Suppressor macrophage treated with lipopolysaccharide for 4 hours (primary cell): ENCODE data around the gene TCEA3.
"Not testable (repeated sequence)": the region's sequence is repeated elsewhere in the genome, so short reads cannot be mapped to it uniquely, and the experiment has no call there.

ENCODE experiments used
- DNase-seq: peaks from one replicate; pipeline ENCODE4 v3.0.0-alpha.2; 2020

The TCEA3 gene

GRCh38 chr1:23387494-23387893 is 37.1 kb downstream of the TCEA3 start:
- DNase-seq: no peak

GRCh38 chr1:23385119-23385621 is 39.4 kb downstream of the TCEA3 start:
- no peak for DNase-seq

DNA sequence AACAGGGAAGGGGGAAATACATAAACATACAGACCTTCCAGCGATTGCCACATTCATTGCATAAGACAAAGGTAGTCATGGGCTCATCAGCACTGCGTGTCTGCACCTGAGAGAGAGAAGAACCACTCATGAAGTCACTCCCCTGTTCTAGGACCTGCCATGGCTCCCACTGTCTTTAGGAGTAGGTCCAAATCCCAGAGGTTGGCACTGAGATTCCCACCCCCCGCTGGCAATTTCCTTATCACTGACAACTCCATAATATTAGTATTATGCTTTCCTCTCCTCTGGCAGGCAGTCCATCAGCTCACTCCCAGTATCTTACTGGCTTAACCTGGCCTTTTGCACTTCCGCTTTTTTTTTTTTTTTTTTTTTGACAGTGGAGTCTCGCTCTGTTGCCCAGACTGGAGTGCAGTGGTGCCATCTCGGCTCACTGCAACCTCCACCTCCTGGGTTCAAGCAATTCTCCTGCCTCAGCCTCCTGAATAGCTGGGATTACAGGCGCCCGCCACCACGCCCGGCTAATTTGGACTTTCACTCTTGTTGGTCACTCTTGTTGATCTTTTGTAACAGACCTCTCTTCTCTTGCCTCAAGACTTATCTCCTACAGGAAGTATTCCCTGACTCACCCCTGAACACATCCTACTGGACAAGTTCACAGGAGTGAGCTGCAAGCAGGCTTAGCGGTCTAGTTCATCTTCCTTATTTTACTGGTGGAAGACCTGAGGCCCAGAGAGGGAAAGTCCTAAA is 40.1 kb downstream of the TCEA3 start:
- peak; percentile 60 for DNase-seq

DNA sequence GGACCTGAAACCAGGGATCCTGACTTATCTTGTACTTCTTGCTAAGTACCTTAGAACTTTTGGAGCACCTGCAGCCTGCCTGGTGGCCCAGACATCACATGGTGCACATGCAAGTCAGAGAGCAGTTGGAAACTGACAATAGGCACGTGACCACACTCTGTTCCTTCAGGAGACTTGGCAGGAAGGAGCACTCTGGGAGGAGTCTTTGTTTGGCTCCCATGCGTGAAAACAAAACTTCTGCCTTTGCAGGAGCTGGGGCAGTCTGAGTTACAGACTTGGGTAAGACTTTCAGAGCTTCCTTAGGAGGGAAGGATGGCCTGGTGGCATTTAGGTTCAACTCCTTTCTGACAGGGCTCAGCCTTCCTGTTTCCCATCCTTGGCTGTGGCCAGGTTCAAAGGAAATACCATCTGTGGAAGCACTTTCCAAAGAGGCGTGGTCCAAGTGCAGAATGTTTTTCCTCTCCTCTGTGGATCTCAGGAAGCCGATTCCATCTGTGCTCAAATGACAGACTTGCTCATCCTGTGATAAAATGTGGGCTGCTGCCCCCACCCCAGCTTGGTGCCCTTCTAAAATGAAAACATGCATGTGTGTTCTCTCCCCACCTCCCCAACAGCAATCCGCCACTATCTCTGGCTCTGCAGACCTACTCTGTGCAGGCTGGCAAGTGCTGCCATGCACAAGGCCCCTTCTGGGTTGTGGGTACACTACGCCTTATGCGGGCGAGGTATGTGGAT is 40.8 kb downstream of the TCEA3 start:
- DNase-seq: no peak

GRCh38 chr1:23381233-23381885 is 43.2 kb downstream of the TCEA3 start:
- no peak for DNase-seq

GRCh38 chr1:23380719-23381118 is 43.8 kb downstream of the TCEA3 start:
- DNase-seq: no peak

- DNase-seq: not testable (repeated sequence)
Measured at GRCh38 chr1:23380236-23380635, 44.3 kb downstream of the TCEA3 start.

GRCh38 chr1:23376890-23377811 is 47.4 kb downstream of the TCEA3 start:
- DNase-seq: no peak

DNA sequence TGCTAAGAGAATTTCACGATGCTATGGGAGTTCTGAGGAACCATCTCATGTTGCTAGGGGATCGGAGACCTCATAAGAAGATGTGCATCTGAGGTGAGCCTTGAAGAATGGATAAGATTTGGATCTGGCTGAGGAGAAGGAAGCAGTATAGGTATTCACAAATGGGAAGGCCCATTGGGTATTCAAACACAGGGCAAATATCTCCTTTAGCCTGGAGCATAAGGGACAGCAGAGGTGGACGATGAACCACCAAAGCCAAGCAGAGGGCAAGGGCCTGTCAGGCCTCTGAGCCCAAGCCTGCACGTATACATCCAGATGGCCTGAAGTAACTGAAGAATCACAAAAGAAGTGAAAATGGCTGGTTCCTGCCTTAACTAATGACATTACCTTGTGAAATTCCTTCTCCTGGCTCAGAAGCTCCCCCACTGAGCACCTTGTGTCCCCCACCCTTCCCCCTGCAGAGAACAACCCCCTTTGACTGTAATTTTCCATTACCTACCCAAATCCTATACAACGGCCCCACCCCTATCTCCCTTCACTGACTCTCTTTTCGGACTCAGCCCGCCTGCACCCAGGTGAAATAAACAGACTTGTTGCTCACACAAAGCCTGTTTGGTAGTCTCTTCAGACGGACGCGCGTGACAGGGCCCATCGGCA is 50.3 kb downstream of the TCEA3 start:
- DNase-seq: not testable (repeated sequence)

DNA sequence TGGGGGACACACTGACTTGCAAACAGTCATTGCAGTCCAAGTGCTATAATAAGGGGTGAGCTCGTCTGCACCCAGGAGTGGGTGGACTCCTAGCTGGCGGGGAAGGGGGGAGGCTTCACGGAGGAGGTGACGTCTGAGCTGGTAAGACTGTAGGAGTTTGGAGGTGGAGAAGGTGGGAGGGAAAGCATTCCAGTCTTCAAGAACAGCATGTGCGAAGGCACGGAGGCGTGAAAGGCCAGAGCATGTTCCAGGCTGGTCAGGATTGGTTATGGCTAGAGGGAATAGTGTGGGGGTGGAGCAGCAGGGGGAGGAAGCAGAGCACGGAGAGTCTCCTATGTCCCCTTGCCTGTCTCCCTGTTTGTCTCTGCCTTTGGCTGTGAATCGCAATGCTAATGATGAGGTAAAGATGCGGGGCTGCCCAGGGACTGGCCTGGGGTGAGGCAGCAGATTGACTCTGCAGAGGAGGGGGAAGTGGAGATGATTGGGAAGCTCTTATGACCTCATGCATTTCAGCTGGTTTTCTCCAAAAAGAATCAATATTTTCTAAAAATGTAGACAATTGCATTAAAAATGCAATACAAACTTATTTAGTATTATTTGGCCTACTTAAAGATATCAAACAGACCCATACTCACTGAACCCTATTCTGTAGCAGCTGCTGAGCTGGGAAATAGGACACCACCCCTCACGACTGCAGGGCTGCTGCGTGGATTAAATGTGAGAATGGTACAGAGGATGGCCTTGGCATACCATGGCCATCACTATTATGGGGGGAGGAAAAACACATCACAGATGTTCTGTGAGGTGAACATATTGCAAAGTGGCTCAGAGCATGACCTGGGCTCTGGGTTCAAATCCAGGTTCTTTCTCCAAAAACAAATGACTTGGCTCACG is 52.3 kb downstream of the TCEA3 start:
- peak; percentile 48 for DNase-seq

DNA sequence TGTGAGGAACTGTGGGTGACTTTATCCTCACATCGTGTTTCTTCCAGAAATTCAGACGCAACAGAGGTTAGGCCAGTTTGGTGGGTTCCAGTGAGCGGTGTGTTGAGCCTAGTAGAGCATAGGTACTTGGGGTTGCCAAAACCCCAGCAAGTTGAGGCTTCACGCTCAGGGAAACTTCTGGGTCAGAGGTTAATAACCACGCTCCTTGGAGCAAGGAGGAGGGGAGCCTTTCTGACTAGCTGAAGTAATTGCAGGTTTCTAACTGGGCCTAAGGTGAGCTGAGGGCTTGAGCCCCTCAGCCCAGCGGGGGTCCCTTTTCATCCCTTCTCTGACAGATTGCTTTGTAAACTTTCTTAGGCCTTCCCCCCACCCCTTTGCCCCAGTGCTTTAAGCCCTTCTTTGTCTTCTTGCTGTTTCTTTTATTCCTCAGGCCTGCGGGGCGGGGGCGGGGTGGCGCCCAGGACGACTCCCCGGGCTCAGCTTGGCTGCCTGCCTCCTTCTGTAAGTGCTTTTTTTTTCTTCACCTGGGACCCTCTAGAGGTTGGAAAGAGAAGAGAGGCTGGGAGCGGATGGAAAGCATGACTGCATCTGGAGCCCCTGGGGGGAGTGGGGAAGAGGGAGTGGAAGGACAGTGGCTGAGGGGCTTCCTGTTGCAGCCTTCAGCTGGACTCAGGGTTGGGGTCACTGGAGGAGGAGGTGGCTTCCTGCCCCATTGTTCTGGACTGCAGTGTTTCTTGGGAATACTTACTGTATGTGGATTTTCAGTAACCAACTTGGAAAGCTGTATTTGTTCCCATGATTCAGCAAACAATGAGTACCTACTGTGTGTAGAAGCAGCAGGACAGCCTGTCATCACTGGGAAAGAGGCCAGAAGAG is 53.6 kb downstream of the TCEA3 start:
- no peak for DNase-seq

DNA sequence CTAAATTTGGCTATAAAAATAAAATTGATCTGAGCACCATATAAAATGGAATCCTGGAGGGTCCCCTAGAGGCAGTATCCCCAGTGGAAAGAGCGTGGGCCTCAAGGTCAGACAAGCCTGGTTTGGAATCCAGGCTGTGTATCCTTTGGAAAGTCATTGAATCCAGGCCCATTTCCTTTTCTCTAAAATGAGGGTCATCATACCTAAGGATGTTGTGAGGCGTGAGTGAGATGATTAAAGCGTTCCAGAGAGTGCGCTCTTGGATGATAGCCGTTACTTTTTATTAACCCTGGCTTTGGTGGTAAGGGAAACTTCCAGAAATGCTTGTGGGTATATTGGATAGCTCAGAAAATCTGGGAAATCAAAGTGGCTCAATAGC is 54.2 kb downstream of the TCEA3 start:
- DNase-seq: no peak

- peak; percentile 55 for DNase-seq
Measured at GRCh38 chr1:23369335-23370013, 55.1 kb downstream of the TCEA3 start, which contains the start of gene ZNF436. Gene ZNF436, minus strand, starts transcription at chr1:23369836. Its CDS starts 1,831 bp downstream, at chr1:23368005.

DNA sequence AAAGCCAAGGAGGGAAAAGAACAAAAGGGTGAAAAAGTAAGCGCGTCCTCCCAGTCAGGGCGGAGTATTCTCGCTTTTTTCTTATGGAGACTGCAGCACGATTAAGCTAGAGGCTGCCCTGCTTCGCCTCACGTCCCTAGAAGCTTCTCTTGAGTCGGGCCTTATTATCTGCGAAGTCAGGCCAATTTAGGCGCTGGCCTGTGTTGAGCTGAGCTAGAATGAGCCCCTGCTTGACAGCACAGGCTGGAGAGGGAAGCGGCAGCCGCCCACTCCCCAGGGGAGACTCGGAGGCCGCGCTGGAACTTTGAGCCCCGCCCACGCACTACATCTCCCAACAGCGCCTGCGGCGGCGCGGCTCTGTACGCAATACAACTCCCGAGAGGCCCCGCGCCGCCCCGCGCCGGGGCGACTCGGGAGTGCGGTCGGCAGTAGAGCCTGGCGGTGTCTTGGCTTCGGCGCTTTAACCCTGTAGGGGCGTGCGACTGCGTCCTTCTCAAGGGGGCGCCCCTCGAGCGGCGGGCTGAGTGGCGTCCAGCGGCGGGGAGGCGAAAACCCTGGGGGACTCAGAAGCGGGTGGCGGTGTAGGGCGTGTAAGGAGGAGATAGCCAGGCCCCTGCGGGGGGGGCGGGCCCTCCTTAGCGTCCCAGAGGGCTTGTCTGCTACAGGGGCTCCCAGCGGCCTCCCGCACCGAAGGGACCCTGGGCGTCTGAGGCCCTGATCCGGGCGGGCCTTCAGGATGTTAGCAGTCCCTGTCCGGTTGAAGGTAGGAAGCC is 55.8 kb downstream of the TCEA3 start:
- DNase-seq: peak; percentile 97

DNA sequence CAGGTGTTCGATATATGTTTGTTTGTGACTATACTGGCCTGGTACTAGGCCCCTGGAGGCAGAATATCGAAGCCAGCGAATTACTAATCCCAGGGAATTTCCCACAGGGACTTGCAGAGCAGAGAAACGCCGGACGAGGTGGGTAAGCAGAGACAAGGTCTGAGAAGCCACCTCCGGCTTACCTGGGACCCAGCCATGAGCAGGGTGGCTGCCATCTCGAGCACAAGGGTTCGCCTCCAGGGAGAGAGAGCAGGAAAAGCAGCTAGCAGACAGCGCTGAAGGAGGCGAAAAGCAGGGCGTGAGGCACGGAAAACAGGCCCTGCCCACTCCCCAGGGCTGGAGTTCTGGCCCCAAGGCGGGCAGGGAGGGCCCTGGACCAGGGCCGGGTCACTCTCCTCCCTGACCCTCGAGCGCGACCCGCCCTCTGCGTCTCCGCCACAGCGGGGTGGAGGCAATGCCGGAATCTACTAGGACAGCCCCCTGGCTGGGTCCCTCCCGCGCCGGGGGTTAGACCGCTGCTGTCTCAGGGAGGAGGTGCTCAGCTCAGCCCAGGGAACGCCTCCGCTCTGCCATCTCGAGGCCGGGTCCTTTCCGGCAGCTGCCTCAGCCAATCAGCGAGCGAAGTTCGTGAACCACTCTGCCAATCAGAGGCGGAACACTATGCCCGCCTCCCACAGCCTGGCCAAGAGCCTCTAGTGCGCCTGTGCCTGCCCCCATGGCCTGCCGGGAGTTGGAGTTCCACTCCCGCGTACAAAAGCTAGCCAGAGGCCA is 56.6 kb downstream of the TCEA3 start:
- DNase-seq: peak; percentile 99

- no peak for DNase-seq
Measured at GRCh38 chr1:23367451-23367790, 57.1 kb downstream of the TCEA3 start.

DNA sequence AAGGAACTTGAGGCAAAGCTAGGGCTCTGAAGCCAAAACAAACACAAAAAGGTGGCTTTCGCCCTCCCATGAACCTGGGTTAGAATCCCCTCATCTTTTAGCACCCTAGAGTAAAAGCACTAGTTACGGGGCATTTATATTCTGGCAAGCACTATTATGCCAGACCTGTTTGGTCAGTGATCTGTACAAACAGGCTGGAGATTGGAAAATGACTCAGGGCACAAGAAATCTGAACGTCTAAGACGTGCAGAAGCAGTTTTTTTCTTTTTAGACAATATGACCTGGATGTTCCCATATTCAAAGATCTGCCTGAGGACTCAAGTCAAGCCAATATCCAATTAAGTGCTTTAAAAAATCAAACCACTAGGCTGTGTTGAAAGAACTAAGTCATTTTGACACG is 58.0 kb downstream of the TCEA3 start:
- no peak for DNase-seq

DNA sequence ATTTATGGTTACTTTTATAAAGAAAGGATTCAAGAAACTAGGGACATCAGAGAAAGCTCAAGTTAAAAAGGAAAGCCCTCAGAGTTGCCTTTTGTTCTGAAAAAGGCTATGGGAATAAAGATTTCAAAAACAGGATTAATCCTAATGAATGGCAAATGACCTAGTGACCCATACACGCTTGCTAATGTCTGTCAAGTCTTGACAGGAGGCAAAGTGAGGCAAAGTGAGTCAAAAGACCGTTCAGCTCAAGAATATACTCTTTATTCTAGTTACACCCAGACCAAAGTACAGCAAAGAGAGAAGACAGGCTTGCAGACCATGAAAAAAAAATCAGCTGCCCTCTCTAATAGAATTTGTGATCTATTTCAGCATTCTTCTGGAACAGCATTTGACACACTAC is 58.4 kb downstream of the TCEA3 start:
- no peak for DNase-seq
